DLD1 (cell line): ENCODE measurements around the gene ZGPAT.

Experiments used
- in situ Hi-C: cut with HindIII; loops from 2 replicates; pipeline ENCODE4 v1.10.0; 2017; ENCODE audit warnings: low sequenced_read_pairs

ZGPAT gene

DNA sequence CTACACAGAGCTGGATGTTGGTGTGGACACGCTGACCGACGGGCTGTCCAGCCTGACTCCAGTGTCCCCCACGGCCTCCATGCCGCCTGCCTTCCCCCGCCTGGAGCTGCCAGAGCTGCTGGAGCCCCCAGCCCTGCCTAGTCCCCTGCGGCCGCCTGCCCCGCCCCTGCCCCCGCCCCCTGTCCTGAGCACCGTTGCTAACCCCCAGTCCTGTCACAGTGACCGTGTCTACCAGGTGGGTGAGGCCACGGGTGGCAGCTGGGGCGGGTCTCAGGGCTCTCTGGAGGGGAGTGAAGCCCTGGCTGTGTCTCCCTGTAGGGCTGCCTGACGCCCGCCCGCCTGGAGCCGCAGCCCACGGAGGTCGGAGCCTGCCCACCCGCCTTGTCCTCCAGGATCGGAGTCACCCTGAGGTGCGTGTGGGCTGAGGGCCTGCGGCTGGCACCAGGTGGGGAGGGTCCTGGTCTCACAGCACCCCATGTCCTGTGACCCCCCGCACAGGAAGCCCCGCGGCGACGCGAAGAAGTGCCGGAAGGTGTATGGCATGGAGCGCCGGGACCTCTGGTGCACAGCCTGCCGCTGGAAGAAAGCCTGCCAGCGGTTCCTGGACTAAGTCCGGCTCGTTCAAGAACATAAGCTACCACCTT lies 34.7 kb downstream of the ZGPAT start:
- in situ Hi-C loops, result no loop called here

DNA sequence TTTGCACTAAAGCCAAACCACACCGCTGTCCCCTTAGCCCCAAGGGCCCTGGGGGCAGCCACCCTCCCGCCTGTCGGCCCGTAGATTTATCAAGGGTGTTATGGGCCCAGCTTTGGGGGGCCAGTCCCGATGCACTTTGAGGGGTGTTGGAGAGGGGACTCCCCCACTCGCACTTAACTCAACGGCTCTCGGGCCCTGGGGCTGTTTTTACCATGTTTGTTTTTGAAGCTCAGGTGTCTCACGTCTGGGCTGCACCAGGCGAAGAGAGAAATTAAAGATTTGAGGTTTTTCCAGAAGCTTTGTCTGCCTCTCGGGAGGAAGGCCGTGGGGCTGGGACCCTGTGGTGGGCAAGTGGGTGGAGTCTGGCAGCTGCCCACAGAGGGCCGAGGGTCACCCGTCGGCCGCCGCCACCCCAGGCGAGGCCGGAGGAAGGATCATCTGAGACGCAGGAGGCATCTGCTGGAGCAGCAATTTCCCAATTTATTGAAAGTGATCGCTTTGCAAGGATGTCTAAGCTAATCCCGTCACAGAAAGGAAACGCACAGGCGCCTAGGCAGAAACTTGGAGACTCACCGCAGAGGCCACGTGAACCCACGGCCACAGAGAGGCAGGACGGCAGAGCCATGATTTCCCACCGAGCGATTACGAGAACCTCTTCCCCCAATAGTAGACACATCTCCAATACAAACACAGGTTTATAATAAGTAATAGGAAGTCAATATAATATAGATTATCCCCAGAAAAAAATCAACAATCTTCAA lies 35.6 kb downstream of the ZGPAT start:
- in situ Hi-C loops, result no loop called here

DNA sequence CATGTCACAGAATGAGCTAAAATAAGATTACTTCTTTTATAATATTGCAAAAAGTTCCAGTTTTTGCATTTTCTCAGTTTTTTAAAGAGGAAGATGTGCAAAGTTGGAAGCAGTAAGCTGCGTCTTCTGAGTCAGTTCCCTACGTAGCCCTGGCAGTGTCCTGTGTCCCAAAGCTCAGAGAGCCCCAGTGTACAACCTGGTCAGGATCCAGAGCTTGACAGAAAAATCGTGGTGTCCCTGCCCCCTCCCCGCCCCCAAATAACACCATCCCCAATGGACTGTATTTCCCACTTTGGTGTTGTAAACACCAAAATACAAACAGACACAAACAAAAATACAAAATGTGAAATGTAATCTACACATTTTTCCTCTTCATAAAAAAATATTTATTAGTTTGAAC lies 36.3 kb downstream of the ZGPAT start:
- in situ Hi-C loops, result no loop called here

DNA sequence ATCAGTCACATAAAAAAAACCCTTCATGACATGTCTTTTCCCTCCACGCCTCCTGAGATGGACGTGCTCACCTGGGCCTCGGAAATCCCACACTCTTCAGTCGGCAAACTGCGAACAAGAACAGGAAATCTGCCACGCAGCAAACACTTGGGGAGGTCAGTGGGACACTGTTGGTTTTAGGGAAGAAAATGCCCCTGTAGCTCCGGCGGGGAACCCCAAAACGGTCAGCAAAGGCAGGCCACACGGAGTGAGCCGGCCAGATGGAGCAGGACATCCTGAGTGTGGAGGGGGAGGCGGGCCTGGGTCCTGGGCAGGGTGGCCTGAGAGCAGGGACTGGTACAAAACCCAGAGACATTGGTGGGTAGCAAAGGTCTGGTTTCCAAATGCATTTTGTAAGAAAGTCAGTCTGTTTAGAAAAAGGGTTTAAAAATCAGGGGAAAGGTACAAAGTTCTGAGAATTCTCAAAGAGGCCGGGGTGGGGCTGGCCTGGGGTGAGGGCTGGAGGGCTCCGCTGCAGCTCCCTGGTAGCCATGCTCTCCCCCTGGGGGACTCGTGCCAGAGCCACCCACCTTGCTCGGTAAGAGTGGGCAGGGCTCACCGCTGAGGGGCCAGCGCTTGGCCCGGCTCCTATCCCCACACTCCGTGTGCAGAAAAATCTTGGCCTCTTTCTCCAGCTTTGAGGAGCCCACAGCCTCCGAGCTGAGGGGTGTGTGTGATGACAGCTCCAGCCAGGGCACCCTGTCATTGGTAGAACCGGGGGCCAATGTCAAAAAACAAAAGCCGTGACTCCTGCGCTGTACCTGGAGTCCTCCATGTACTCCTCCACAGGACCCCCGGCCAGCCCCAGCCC lies 37.0 kb downstream of the ZGPAT start:
- in situ Hi-C loops, result no loop called here

DNA sequence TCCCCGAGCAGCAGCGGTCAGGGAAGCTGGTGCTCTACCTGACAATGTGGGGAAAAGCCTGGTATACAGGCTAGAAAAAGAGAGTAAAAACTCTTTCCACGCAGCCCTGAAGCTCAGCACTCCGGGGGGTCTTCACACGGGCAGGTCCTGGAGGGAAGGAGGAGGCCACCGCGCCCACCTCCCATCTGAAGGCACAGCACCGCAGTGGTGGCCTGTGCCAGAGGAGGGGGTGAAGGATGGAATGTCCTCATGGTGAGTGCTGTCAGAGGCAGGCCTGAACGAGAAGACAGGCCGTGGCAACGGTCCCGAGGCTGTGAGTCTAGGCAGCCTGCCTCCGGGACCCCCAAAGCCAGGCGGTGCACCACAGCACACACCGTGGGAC lies 37.6 kb downstream of the ZGPAT start:
- in situ Hi-C loops, result no loop called here

DNA sequence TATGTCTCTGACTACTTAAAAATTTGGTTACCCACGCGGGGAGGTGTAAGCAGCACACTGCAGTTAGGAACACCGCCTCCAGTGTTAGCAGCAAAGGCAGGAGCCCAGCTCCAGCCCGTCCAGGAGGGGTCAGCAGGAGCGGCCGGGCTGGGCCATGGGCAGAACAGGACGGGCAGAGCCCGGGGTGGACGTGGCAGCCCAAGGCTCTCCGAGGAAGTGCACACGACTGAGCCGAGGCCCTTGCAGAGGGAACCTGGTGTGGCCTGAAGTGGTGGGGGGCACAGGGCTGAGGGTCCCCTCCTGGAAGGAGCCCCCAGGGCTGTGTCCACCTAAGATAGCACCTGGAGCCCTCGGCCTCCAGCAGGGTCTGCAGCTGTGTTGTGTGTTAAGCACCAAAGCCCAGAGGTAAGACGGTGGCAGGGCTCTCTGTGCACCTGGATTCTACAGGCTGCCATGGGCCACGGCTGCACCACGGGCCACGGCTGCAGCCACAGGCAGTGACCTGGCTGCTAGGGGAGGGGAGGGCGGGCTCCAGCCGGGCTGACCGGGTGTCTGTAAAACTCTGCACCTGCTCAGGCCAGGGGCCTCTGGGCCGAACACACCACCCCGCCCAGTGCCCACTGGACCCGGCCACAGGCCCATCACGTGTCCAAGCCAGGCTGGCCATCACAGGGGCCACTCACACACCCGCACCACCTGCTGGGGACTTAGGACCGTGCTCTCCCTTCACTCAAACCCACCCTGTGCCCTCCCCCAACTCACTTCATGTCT lies 38.3 kb downstream of the ZGPAT start:
- in situ Hi-C loops, result no loop called here

DNA sequence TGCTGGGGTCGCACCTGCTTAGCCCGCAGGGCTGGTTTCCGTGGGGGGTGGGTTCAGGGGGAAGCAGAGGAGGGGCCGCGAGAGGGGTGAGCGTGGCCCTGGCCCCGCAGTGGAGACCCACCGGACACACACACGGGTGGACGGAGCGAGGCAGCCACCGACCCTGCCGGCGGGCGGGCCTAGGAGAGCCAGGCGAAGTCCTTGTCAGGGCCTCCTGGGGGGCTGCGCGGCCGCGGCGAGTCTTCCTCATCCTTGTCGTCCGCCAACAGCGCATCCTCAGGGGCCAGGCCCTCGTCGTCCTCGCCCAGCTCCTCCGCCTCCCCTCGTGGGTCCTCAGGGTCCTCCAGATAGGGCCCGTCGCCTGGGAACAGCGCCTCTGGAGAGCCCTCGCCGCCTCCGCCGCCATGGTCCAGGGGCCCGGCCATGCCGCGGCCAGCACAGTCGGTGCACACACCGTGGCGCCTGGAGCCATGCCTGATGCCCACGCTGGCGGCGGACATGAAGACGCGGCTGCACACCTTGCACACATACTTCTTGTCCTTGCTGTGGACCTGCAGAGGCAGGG lies 39.0 kb downstream of the ZGPAT start:
- in situ Hi-C loops, result no loop called here

DNA sequence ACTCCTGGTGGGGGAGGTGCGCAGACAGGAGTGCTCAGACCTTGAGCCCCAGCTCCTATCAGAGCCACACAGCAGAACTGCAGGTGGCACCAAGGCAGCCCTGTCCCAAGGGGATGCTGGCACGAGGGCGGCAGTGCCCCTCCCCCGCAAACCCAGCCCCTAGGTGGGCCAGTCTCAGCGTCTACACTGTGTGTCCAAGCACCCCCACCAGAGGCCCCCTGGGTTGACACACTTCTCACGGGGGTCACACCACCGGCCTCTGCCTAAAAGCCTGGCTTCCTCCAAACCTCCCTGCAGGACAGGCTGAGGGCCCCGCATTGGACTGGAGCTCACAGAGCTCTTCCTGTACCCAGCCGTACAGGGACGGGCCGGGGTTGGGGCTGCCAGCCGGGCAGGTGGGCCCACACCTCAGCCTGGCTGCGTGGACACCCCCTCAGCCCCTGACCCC lies 39.8 kb downstream of the ZGPAT start:
- in situ Hi-C loops, result no loop called here

DNA sequence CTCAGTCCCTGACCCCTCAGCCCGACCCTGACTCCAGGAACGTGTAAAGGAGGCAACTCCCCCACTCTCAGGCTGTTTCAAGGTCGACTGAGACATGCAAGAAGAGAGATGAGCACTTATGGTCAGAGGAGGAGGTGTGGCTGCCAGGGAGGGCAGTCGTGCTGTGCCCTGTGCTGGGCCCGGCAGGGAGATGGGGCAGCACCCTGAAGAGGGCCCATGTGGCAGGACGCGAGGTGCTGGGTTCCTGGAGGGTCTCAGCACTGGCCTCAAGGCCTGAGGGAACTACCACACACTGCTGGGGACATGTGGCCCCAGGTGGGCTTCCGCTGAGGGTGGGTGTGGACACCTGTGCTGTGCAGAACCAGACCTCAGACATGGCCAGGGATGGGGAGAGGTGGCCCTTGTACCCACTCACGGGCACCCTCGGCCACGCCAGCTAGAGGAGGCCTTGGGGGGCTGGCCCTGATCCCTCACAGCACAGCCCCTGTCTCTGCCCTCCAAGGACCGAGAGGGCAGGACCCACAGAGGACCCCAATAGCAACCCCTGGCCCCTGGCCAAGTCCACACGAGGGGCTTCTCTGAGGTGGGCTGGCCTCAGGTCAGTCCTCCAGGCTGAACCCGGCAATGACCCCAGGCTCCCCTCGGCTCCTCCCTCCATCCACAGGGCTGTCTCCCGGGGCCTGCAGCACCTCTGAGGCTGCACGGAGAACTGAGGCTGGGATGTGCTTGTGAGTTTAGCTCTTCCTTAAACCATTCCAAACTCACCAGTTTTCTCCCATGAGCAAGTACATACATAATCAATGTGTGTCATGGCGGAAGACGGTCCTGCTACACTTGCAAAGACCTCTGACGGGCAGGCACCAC lies 40.5 kb downstream of the ZGPAT start:
- in situ Hi-C loops, result no loop called here

DNA sequence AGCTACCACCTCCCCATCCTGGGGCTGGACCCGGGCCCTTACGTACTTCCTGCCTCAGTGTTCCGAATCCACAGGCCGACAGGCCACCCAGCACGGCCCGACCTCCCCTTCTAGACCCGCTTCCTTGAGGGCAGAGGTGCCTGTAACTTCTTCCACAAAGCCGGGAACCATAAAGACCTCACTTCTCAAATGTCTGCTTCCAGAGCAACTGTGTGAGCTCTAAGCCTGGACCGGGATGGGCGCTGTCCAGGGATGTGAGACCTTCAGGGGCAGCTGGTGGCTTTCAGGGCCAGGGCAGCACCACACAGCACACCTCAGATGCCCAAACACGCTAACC lies 41.1 kb downstream of the ZGPAT start:
- in situ Hi-C loops, result no loop called here

DNA sequence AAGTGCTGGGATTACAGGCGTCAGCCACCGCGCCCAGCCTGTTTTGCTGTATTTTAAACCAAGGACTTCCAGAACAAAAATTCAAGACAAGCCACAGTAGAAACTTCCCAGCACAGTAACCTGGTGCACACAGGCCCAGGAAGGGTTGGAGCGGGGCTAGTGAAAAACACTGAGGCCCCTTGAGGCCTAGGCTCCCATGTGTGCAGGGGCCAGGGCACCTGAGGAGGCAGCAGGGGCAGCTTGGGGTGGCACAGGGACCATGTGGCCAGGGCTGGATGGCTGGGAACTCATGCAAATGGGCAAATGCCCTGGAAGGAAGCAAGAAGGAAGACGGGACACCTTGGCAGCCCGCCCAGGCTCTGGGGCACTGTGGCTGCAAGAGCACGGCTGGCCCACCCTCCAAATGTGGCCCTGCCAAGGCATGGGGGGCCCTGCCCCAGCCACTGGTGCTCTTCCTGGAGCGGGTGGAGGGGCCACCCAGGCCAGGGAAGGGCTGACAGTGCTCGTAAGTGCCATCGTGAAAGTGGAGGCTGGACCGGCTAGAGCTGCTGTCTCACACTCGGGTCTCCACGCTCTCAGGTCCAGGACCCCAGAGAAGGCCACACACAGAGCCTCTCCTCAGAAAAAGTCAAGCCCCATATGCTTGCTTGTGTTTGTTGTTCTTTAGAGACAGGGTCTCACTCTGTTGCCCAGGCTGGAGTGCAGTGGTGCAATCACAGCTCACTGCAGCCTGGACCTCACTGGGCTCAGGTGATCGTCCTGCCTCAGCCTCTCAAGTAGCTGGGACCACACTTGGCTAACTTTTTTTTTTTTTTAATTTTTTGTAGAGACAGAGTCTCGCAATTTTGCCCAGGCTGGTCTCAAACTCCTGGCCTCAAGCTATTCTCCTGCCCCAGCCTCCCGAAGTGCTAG lies 42.0 kb downstream of the ZGPAT start:
- in situ Hi-C loops, result no loop called here

DNA sequence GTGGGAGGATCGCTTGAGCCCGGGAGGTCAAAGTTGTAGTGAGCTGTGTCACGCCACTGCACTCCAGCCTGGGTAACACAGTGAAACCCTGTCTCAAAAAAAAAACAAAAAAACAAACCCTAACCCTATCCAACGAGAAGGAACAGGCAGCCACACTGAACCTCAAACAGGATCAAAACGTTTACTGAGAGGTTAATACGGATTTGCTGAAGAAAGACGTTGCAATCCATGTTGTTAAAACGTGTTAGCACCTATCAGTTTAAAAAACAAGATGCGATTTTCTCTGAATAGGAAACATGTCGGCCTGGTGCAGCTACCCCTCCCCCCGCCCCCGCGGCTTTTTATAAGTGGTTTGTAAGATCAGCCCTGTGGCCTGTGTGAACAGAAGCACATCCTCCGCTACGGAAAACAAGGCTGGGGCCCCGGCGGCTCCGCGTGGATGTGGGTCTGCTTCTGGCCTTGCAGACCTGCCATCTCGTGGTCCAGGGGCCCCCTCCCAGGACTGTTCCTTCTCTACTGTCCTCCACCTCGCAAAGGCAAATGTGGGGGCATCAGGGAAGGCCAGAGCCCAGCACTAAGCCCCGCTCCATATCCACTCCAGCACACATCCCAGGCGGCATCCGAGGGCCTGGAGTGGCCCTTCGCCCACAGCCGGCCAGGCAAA lies 43.1 kb downstream of the ZGPAT start:
- in situ Hi-C loops, result no loop called here

DNA sequence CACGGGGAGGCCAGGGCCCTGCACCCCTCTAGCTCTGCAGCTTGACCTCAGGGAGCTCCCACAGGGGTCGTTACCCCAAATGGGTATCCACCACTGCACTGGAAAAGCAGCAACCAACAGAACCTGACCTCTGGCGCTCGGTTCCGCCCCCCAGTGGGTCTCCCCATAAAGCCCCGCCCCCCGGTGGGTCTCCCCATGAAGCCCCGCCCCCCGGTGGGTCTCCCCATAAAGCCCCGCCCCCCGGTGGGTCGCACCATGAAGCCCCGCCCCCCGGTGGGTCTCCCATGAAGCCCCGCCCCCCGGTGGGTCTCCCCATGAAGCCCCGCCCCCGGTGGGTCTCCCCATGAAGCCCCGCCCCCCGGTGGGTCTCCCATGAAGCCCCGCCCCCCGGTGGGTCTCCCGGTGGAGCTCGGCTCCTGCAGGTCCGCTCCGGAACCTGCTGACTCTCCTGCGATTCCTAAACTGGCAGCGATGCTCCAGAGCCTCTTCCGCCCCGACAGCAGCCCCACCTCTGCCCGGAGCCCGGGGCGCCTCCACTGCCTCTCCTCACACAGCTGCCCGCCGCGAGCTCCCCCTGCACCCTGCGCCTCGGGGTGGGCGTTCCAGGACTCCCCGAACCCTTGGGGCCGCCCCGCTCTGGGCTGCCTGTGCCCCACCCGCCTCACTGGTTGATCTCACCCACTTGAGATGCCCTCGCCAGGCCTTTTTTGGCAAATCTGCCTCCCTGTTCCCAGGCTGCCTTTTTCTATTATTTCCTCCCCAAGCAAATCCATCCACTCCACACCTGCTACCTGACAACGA lies 43.8 kb downstream of the ZGPAT start:
- in situ Hi-C loops, result no loop called here

DNA sequence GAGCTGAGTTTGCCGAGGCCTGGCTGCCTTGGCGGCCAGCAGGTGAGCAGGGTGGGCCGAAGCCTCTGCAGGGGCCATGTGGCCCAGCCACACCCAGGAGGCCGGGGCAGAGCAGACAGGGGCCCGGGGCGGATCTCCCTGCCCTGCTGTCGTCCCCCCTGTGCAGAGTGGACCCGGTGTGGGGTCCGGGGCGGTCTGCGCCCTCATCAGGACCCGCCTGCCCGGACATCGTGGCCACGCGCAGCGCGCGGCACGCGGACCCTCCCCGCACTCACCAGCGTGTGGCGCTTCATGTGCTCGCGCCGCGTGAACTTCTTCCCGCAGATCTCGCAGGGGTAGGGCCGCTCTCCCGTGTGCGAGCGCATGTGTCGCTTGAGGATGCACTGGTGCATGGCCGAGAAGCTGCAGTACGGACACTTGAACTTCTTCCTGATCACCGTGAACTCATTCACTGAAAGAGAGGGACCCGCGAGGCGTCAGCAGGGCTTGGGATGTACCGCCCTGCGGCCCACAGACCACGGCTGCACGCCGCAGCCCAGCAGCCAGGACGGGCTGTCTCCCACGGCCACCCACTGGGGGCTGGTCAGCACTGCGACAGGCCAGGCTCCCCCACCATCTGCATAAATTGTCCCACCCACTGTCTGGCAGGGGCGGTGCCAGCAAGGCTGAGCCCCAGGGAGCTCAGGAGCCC lies 44.7 kb downstream of the ZGPAT start:
- in situ Hi-C loops, result no loop called here

DNA sequence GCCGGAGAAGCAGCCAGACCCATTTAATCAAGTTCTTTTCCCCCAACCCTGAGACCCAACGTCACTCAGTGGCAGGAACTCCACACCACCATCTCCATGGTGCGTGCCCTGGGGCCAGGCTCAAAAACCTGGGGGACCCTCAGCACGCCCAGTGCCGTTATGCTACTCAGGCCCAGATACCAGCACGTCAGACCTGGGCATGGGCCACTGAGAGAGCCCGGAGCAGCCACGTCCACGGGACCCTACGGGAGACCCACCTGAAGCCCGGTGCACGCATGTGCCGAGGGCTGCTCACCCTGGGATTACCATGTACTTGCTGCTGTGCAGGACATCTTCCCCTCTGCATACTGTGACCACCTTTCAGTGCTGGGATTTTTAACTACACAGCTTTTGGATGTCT lies 45.5 kb downstream of the ZGPAT start:
- in situ Hi-C loops, result no loop called here

DNA sequence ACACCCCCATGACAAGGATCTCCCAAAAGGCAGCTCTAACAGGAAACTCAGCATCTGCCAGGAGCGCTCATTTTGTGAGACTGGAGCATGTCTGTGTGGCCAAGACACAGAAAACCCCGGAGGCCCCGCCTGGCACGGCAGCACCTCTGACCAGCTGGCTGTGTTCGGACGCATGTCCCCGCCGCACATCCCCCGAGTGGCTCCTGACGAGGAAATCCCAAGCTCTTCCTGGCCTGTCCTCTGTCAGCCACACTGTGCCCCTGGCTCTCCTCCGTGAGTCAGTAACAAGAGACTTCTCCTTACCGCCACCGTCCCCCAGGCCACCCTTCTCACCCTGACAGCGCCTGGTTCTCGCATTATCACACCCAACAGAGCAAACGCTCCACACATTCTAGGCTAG lies 46.2 kb downstream of the ZGPAT start:
- in situ Hi-C loops, result no loop called here
